GM18520 (cell line): ENCODE results near the gene MAPT.

Experiments used
- ATAC-seq: cut with Tn5 transposase; IDR thresholded peaks from one replicate; pipeline ENCODE4 v1.9.1; 2021; ENCODE audit not compliant: unreplicated experiment

Gene MAPT

DNA sequence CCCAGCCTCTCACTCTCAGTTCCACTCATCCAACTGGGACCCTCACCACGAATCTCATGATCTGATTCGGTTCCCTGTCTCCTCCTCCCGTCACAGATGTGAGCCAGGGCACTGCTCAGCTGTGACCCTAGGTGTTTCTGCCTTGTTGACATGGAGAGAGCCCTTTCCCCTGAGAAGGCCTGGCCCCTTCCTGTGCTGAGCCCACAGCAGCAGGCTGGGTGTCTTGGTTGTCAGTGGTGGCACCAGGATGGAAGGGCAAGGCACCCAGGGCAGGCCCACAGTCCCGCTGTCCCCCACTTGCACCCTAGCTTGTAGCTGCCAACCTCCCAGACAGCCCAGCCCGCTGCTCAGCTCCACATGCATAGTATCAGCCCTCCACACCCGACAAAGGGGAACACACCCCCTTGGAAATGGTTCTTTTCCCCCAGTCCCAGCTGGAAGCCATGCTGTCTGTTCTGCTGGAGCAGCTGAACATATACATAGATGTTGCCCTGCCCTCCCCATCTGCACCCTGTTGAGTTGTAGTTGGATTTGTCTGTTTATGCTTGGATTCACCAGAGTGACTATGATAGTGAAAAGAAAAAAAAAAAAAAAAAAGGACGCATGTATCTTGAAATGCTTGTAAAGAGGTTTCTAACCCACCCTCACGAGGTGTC lies 131.3 kb downstream of the MAPT start:
- ATAC-seq, result no peak

DNA sequence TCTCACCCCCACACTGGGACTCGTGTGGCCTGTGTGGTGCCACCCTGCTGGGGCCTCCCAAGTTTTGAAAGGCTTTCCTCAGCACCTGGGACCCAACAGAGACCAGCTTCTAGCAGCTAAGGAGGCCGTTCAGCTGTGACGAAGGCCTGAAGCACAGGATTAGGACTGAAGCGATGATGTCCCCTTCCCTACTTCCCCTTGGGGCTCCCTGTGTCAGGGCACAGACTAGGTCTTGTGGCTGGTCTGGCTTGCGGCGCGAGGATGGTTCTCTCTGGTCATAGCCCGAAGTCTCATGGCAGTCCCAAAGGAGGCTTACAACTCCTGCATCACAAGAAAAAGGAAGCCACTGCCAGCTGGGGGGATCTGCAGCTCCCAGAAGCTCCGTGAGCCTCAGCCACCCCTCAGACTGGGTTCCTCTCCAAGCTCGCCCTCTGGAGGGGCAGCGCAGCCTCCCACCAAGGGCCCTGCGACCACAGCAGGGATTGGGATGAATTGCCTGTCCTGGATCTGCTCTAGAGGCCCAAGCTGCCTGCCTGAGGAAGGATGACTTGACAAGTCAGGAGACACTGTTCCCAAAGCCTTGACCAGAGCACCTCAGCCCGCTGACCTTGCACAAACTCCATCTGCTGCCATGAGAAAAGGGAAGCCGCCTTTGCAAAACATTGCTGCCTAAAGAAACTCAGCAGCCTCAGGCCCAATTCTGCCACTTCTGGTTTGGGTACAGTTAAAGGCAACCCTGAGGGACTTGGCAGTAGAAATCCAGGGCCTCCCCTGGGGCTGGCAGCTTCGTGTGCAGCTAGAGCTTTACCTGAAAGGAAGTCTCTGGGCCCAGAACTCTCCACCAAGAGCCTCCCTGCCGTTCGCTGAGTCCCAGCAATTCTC lies 132.1 kb downstream of the MAPT start:
- no peak for ATAC-seq

DNA sequence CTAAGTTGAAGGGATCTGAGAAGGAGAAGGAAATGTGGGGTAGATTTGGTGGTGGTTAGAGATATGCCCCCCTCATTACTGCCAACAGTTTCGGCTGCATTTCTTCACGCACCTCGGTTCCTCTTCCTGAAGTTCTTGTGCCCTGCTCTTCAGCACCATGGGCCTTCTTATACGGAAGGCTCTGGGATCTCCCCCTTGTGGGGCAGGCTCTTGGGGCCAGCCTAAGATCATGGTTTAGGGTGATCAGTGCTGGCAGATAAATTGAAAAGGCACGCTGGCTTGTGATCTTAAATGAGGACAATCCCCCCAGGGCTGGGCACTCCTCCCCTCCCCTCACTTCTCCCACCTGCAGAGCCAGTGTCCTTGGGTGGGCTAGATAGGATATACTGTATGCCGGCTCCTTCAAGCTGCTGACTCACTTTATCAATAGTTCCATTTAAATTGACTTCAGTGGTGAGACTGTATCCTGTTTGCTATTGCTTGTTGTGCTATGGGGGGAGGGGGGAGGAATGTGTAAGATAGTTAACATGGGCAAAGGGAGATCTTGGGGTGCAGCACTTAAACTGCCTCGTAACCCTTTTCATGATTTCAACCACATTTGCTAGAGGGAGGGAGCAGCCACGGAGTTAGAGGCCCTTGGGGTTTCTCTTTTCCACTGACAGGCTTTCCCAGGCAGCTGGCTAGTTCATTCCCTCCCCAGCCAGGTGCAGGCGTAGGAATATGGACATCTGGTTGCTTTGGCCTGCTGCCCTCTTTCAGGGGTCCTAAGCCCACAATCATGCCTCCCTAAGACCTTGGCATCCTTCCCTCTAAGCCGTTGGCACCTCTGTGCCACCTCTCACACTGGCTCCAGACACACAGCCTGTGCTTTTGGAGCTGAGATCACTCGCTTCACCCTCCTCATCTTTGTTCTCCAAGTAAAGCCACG lies 133.0 kb downstream of the MAPT start:
- no peak for ATAC-seq

DNA sequence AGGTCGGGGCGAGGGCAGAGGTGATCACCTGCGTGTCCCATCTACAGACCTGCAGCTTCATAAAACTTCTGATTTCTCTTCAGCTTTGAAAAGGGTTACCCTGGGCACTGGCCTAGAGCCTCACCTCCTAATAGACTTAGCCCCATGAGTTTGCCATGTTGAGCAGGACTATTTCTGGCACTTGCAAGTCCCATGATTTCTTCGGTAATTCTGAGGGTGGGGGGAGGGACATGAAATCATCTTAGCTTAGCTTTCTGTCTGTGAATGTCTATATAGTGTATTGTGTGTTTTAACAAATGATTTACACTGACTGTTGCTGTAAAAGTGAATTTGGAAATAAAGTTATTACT lies 133.6 kb downstream of the MAPT start:
- ATAC-seq, result no peak

DNA sequence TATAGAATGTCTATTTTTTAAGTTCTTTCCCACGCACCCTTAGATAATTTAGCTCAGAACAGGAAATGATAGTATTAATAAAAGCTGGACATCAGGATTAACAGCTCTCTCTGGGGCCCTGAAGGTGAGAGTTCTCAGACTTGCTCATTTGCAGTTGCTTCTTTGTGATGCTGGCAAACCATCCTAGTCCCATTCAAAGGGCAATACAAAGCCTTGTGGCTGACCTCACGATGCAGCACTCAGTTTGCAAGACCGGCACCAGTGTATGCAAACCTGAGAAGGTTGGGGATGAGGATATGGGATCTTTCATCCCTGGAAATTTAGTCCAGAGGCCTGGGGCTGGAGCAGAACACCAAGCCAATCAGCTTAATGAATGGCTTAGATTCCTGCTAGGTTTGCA lies 134.0 kb downstream of the MAPT start:
- no peak for ATAC-seq

DNA sequence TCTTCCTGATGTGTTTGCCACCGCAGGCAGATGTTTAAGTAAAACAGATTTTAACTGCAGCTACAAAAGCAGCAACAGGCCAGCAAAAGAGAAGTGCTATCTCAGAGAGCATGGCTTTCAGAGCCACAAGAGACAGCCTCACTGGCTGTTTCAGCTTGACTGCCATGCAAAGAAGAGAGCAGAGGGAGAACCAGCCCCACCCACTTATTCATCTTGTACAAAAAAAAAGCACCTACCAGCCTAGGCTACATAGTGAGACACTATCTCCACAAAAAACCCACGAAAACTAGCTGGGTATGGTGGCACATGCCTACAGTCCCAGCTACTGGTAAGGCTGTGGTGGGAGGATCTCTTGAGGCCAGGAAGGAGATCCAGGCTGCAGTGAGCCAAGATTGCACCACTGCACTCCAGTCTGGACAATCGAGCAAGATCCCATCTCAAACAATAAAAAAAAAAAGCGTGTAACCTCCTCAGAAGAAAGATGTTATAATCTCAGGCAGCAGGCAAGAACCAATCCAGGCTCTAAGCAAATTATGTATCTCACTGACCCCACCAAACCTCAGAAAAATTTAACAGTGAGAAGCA lies 134.7 kb downstream of the MAPT start:
- no peak for ATAC-seq

DNA sequence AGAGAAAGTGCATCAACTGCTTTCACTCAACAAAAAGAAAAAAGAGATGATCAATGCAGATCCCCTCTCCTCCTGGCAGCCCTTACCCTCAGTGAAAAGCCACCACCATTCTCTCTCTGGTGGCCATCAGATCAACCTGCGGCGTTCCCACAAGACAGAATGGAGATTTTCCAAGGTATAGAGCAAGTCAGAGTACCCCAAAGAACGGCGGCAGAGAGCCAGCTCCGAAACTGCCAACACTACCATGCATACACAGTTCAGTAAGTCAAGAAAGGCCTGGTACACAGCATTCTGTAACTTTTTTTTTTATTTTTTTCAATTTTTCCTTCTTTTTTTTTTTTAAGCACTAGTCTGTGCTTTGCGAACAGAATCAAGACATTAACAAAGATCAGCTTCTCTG lies 135.3 kb downstream of the MAPT start:
- ATAC-seq, result no peak

DNA sequence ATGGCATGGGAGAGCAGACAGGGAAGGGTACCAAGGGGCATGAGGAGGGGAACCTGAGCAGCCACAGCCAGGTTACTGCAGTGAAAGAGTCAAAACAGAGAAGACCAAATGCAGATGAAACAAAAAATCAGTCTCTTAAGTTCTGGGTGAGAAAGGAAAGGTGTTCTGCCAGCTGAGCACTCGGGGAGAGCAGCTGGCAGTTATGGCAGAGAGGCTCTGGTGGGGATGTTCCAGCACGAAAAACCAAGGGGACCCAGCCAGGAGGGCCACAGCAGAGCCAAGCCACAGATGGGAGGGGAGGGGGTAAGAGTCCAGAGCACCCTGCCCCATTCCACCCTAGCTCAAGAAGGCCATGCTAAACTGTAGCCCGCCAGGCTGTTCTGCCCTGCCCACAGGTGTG lies 136.4 kb downstream of the MAPT start:
- ATAC-seq, result no peak

DNA sequence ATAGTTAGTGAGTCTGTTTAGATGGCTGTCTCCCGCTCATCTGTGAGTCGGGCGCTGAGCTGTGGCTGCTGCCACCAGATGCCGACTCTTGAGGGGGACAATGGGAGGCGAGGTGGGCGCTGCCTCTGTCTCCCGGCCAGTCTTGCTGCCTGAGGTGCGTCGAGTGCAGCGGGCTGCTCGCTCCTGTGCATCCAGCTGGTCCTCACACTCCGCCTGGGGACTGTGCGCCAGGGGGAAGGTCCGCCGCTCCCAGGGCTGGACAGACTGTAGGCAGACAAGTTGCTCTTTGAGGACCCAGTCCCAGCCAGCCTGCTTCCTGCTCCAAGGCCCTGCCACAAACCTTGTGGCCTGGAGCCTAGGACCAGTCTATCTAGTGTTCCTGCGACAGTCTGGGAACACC lies 137.1 kb downstream of the MAPT start:
- no peak for ATAC-seq

DNA sequence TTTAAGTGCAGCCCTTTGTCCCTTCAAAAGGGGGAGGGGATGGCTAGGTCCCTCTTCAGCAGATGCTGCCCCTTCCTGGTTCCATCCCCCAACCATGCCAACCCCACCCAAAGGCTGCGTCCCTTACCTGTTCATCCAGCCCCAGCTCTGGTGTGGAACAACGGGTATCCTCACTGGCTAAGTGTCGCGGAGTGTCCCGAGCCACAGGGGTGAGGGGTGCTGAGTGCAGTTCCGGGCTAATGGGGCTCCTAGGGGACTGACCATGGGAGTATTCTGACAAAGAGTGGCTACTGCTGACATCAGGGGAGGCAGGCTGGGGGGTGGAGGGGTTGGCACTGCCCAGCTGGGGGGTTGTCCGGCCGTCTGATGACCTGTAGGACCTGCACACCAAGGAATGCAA lies 137.6 kb downstream of the MAPT start:
- ATAC-seq, result no peak

DNA sequence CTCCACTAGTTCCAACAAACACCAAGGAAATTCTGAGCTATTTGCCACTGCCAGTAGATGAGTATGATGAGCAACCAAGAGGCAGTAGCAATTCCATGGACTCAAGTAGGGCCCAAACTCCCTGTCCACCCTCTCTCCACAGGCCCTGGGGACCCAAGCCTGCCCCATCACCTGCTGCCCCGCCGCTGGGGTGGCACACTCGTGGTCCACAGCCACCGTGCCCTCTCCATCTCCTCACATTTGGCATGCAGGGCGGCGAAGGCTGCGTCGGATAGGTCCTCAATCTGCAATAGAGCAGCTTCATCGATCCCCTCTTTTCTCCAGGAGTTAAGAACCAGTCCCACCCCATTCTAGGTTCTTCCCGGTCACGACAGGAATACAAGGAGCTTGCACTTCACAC lies 138.6 kb downstream of the MAPT start:
- ATAC-seq, result no peak

DNA sequence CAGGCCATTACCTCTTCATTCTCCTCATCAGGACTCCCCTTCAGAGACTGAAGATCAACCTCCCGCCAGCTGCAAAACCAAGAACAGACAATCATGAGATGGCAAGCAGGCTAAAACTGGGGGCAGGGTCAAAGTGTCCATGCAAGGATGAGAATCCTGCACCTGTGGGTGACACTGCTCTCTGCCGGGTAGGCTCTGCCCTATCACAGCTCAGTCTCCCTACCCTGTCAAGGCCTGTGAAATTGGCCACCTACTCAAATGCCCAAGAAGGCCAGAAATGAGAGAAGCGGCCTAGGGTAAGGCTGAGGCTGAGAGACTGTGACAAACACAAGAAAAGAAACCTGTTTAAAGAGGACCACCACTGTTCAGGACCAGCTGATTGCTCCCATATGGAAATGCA lies 139.0 kb downstream of the MAPT start:
- no peak for ATAC-seq

DNA sequence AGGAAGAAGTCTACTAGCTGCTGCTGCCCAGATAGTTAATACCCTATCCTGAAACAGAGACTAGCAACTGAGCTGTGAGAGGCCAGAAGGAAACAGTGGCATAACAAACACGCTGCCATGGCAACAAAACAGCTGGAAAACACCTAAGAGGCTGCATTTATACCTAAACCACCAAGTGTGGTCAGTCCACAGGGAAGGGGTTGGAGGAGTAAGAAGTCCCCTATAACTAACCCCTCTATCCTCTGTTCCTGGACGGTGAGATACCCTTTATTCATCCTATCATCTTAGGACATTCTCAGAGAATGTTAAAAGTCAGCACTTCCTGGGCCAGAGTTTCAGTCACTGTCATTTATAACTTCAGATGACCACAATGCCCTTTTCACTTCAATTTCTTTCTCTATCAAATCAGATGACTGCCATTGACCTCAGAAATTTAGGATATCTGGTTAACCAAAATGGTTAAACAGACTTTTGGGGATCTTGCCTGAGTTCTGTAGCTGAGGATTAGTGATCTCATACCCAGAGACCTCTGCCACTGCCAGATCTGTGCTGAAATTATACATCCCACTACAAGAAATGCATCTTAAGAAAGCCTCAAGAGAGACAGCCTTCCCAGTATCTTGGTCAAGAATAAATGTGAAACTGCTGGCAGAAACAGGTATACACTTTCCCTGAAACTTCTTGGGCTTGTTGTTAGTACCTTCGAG lies 140.9 kb downstream of the MAPT start:
- ATAC-seq, result no peak

DNA sequence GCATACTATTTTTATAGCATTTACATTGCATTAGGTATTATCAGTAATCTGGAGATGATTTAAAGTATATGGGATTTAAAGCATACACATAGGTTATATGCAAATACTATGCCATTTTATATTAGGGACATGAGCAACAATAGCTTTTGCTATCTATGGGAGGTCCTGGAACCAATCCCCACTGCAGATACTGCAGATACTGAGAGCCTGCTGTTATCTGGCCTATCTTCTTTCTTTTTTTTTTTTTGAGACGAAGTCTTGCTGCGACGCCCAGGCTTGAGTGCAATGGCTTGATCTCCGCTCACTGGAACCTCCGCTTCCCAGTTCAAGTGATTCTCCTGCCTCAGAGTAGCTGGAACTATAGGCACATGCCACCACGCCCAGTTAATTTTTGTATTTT lies 142.1 kb downstream of the MAPT start:
- ATAC-seq, result no peak

DNA sequence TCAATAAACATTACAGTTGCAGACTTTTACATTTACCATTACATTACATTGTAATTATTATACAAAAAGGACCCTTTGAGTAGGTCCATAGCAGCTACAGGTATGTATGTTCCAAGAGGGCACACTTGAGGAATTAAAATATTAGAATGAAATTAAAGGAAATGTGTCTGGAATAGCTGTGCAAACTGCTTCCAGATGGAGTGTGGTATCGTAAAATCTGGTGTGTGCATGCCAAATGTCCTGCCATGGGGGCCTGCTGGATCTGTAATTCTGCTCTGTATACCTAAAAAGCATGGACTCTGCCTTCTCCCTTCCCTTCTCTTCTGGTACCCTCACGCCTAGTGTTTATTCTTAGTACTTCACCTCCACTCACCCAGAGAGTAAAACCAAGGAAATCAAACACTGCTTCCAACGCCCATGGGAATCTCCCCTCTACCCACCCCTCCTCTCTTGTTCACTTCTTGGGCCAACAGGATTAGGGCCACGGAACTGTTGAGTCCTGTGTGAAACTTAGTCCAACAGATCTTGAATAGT lies 143.4 kb downstream of the MAPT start:
- no peak for ATAC-seq

DNA sequence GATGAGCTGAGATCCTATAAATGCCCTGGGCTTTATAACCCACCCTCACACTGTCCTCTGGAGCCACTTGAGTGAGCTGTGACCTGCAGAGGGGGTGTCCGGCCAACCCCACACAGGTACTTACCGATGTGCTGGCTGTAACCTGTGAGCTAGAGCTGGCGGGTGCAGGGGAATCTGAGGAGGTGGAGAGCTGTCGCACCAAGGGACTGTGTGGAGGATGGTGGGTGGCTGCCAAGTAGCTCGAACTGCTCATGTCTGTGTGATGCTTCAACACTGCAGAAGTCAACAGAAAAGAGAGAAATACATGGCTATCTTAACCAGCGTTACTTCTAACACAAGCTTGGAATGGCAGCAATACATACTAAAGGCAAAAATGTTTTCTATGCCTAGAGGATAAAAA lies 144.1 kb downstream of the MAPT start:
- ATAC-seq, result no peak

DNA sequence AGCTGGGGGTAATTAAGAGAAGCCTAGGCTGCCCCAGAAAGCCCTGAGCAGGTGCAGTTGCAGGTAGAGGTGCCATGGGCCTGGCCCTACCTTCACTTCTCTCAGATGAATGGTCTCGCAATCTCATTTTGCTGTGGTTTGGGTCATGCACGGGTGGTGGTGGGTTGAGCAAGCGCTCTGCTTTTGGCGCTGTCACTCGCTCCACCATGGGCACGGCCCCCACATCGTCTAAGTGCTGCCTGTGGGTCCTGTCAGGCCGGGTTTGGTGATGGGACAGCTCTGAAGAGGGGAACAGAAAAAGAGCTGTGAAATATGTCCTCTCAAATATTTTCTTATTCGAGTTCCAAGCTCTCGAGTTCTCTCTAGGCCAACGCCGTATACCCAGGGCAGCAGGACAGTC lies 144.6 kb downstream of the MAPT start:
- ATAC-seq, result no peak

DNA sequence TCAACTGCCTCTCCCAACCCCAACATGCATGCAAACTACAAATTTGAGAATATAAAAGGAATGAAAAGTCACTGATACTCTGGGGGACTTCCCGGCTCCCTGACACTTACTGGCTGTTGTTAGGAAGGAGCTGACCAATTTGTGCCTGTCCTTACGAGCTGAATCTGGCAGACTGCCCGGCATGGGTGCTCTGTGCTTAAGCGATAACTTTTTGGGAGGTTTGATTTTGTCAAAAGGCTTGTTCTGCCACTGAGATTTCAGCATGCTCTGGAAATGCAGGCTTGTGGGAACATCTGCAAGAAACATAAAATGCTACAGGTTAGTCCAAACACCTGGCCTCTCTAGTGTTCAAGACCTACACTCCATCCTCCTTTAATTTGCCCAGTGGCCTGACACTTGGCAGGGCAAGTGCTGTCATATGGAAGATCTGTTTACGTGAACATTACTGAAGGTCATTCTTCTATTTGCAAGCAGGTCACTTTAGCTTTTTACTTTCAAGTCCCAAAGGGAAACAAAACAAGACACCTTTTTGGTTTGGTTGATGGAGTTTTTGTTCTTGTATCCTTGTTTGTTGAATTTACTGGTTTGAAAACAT lies 145.3 kb downstream of the MAPT start:
- ATAC-seq, result no peak

DNA sequence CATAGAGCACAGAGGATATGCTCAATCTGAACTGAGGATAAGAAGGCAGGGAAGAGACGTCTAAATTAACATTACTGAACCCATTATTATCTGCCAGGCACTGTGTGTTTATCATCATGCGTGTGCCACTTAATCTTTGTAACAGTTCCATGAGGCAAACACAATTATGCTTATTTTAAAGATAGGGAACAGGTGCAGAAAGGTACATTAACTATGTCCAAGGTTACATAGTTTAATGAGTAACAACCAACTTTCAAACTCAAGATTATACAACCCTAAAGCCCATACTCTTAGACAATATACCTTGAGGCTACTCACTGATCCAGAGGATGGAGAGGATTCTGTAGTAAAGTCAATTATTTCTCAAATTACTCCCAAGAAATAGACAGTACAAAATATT lies 147.9 kb downstream of the MAPT start:
- ATAC-seq, result no peak

DNA sequence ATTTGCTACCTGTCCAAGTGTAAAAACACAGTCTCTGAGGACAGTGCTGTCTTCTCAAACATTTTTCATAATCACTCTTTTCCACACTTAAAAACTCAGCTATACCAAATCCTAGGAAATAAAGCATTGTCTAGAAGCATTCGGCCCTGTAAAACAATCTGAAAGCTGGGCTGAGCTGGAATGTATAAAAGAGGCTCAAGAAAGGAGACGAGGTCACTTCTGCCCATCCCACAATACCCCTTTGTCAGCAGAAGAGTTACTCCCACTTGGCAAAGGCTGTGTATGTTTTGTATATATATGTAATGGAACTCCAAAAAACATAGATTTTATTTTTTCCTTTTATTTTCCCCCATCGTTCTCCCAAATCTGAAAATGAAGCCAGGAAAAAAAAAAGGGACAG lies 148.6 kb downstream of the MAPT start:
- ATAC-seq, result no peak
